ACC112 (cell line): ENCODE results near the gene GTPBP10.
"Not testable (repeated sequence)": the region's sequence is repeated elsewhere in the genome, so short reads cannot be mapped to it uniquely, and the experiment has no call there.

Source experiments
- H2AFZ ChIP-seq: fragments of 200-600 bp; sonication (generic); one replicate; pipeline ENCODE4 v1.6.0; 2017; ENCODE audit warnings: antibody characterized with exemption, low read length; ENCODE audit not compliant: unreplicated experiment
- H3K27ac ChIP-seq: fragments of 200-600 bp; sonication (generic); 2 replicates; pipeline ENCODE4 v1.5.1; 2014; ENCODE audit warnings: low read depth, mild to moderate bottlenecking, antibody characterized with exemption, low read length, moderate library complexity
- H3K27me3 ChIP-seq: fragments of 200-600 bp; sonication (generic); 2 replicates; pipeline ENCODE4 v1.6.1; 2014; ENCODE audit warnings: mild to moderate bottlenecking, antibody characterized with exemption, low read length, moderate library complexity, mixed read lengths; ENCODE audit not compliant: insufficient read depth
- H3K36me3 ChIP-seq: fragments of 200-600 bp; sonication (generic); 2 replicates; pipeline ENCODE4 v1.6.1; 2016; ENCODE audit warnings: mild to moderate bottlenecking, antibody characterized with exemption, low read length, moderate library complexity, mixed read lengths; ENCODE audit not compliant: insufficient read depth
- H3K4me1 ChIP-seq: fragments of 200-600 bp; sonication (generic); one replicate; pipeline ENCODE4 v1.6.1; 2016; ENCODE audit warnings: low read length, mixed read lengths; ENCODE audit not compliant: insufficient read depth, unreplicated experiment, control insufficient read depth
- H3K4me3 ChIP-seq: fragments of 200-600 bp; sonication (generic); 2 replicates; pipeline ENCODE4 v1.5.1; 2014; ENCODE audit warnings: mild to moderate bottlenecking, low read depth, low read length
- H3K79me2 ChIP-seq: fragments of 200-600 bp; sonication (generic); one replicate; pipeline ENCODE4 v1.6.0; 2016; ENCODE audit warnings: low read length; ENCODE audit not compliant: control insufficient read depth, unreplicated experiment, insufficient read depth

GTPBP10 gene

DNA sequence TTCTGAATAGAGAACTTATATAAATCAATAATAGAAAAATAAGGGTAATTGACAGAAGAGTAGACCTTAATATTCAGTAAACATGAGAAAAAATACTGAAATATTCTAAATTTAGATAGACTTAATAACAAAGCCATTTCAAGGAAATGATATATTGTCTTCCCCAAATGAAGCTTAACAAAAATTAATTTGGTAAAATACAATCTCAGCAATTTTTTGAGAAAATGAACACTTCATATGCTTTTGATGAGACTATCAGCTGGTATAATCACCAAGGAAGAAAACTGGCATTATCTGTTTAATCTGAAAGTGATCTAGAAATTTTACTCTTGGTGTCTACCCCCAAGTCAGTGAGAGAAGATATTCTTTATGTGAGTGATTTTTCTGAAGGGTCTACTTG, 23.7 kb upstream of the GTPBP10 start:
- no peaks in the 10 kb centered on the region for H3K36me3 ChIP-seq
- no peaks in the 10 kb centered on the region for H3K79me2 ChIP-seq
- H3K27me3 ChIP-seq = peaks cover 3% of the 10 kb centered on the region

DNA sequence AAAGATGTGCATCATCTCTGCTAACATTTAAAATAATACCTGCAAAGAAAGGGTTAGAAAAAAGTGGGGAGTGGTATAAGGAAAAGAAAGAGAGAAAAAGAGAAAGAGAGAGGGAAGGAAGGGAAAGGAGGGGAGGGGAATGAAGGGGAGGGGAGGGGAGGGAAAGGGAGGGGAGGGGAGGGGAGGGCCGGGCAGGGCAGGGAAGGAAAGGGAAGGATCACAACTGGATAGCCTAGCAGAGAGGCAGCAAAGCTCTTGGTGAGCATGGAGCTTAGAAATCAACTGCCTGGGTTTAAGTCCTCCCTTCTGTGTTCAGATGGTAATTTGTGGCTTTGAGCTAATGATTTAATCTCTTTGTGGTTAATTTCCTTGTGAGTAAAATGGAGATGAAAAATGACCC, 20.0 kb upstream of the GTPBP10 start:
- no peak overlapping the region for H3K27ac ChIP-seq
- H3K4me3 ChIP-seq = no peak overlapping the region
- H3K36me3 ChIP-seq = no peaks in the 10 kb centered on the region
- H3K79me2 ChIP-seq = no peaks in the 10 kb centered on the region
- no peak overlapping the region for H2AFZ ChIP-seq
- no peaks in the 10 kb centered on the region for H3K4me1 ChIP-seq
- 0 out of 2 replicates have a peak, but pooled peaks cover 3% of the 10 kb centered on the region for H3K27me3 ChIP-seq

More for the DNA sequence above, 23.7 kb upstream of the GTPBP10 start:
- H2AFZ ChIP-seq = no peak overlapping the region
- H3K4me3 ChIP-seq = no peak overlapping the region
- no peak overlapping the region for H3K27ac ChIP-seq
- no peaks in the 10 kb centered on the region for H3K4me1 ChIP-seq

DNA sequence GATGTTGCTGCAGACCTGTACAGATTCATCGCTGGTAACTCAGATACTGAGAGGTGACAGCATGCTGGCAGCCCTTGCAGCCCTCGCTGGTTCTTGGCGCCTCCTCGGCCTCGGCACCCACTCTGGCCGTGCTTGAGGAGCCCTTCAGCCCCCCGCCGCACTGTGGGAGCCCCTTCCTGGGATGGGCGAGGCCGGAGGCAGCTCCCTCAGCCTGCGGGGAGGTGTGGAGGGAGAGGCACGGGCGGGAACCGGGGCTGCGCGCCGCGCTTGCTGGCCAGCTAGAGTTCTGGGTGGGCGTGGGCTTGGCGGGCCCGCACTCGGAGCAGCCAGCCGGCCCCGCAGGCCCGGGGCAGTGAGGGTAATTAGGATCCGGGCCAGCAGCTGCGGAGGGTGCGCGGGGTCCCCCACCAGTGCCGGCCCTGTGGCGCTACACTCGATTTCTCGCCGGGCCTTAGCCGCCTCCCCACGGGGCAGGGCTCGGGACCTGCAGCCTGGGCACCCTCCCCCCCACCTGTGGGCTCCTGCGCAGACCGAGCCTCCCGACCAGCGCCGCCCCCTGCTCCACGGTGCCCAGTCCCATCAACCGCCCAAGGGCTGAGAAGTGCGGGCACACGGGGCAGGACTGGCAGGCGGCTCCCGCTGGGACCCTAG, 12.2 kb upstream of the GTPBP10 start:
- Histone ChIP-seq H3K27me3 (no peaks in the 10 kb centered on the region), H3K79me2 (no peaks in the 10 kb centered on the region), H3K4me1 (no peaks in the 10 kb centered on the region), H3K27ac (no peak overlapping the region), H3K4me3 (no peak overlapping the region), H2AFZ (no peak overlapping the region), H3K36me3 (no peaks in the 10 kb centered on the region)

DNA sequence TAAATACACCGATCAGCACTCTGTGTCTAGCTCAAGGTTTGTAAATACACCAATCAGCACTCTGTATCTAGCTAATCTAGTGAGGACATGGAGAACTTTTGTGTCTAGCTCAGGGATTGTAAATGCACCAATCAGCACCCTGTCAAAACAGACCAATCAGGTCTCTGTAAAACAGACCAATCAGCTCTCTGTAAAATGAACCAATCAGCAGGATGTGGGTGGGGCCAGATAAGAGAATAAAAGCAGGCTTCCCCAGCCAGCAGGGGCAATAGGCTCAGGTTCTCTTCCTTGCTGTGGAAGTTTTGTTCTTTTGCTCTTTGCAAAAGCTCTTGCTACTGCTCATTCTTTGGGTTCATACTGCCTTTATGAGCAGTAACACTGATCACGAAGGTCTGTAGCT, 11.6 kb upstream of the GTPBP10 start:
- H3K27me3 ChIP-seq, H3K27ac ChIP-seq, H3K36me3 ChIP-seq, H2AFZ ChIP-seq, H3K79me2 ChIP-seq, H3K4me1 ChIP-seq, H3K4me3 ChIP-seq: not testable (repeated sequence)

DNA sequence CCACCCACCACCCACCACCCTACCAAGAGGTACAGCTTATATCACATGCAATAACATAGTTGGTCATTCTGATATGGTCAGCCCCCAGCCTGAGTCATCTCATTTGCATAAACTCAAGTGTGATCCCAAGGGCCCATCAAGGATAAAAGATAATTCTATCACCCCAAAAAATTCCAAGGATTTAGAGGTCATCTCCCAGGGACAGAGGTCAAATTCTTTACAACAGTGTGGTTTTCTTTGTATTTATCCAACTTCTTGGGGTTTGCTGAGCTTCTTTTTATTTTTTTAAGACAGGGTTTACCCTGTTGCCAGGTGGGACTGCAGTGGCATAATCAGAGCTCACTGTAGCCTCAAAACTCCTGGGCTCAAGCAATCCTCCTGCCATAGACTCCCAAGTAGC, 9.4 kb upstream of the GTPBP10 start:
- no peaks in the 10 kb centered on the region for H3K4me1 ChIP-seq
- no peaks in the 10 kb centered on the region for H3K27me3 ChIP-seq
- no peaks in the 10 kb centered on the region for H3K79me2 ChIP-seq
- H2AFZ ChIP-seq = no peak overlapping the region
- H3K4me3 ChIP-seq = no peak overlapping the region
- H3K27ac ChIP-seq = no peak overlapping the region
- H3K36me3 ChIP-seq = no peaks in the 10 kb centered on the region

DNA sequence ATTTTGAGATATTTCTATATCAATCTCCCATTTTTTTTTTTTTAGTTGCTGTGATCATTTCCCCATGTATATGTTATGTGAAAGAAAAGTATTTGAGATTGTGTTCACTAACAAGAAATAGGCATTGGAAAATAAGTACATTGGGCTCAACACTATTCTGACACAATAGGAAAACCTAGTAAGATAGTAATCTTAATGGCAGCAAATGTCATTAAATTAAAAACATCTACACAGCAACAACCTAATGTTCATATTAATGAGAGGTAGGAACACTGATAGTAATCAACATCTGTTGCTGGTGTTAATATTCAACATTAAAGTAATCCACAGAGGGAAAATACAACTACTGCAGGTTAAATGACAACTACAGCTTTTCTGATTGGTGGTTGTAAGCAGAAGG, 1.5 kb upstream of the GTPBP10 start:
- Histone ChIP-seq H3K4me1 (peaks cover 13% of the 10 kb centered on the region), H3K79me2 (peaks cover 32% of the 10 kb centered on the region), H3K4me3 (no peak overlapping the region), H3K36me3 (peaks cover 9% of the 10 kb centered on the region; the same call in 1 of the 2 replicates), H3K27ac (no peak overlapping the region), H3K27me3 (no peaks in the 10 kb centered on the region), H2AFZ (peak overlapping the region; percentile 93)

- Histone ChIP-seq H3K27me3 (no peaks in the 10 kb centered on the region), H3K79me2 (peaks cover 39% of the 10 kb centered on the region), H3K4me3 (peak overlapping the region; percentile 96), H3K27ac (peak overlapping the region; percentile 26), H3K36me3 (peaks cover 9% of the 10 kb centered on the region; the same call in 1 of the 2 replicates), H3K4me1 (peaks cover 13% of the 10 kb centered on the region), H2AFZ (peak overlapping the region; percentile 93)
These were observed 751 bp upstream of the GTPBP10 start for GRCh38 chr7:90345595-90346335.

DNA sequence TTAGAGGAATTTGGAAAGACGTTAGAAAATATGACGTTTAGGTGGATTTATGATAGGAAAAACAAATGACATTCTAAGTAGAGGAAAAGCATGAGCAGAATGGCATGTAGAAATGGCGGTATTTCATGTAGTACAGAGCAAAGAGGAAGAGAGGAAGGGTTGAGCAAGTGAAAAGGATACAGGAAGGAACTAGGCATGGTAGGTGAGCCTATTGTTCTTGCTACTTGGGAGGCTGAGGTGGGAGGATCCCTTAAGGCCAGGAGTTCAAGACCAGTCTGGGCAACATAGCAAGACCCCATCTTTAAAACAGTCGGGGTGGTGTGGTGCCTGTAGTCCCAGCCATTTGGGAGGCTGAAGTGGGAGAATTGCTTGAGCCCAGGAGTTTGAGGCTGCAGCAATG, 1.2 kb downstream of the GTPBP10 start:
- Histone ChIP-seq H2AFZ (no peak overlapping the region), H3K27ac (no peak overlapping the region), H3K36me3 (peaks cover 13% of the 10 kb centered on the region), H3K79me2 (peaks cover 52% of the 10 kb centered on the region), H3K4me3 (peak overlapping the region; percentile 96), H3K27me3 (no peaks in the 10 kb centered on the region), H3K4me1 (peaks cover 13% of the 10 kb centered on the region)

DNA sequence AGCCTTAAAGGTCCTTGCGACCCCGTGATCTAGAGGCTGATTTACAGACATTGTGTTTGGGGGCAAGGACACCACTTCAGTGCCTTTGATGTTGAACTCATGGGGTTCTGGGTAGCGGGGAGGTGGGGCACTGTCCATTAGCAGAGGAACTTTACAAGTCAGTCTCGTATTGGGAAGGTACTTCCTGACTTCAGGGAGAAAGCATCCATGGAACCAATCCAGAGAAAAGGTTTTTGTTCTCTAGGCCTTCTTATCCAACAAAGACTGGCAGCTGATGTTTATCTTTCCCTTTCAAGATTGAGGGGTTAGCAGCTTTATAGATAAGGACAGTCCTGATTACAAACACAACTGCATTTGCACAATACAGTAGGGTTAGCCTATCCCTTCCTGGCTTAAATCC, 2.8 kb downstream of the GTPBP10 start:
- Histone ChIP-seq H3K36me3 (peaks cover 28% of the 10 kb centered on the region), H3K27ac (no peak overlapping the region), H3K79me2 (peaks cover 57% of the 10 kb centered on the region), H2AFZ (no peak overlapping the region), H3K27me3 (no peaks in the 10 kb centered on the region), H3K4me3 (no peak overlapping the region), H3K4me1 (peaks cover 13% of the 10 kb centered on the region)

- Histone ChIP-seq H3K4me1 (peaks cover 13% of the 10 kb centered on the region), H3K36me3 (peaks cover 35% of the 10 kb centered on the region), H3K79me2 (peaks cover 57% of the 10 kb centered on the region)
- not testable (repeated sequence) for H3K27me3 ChIP-seq, H2AFZ ChIP-seq, H3K4me3 ChIP-seq, H3K27ac ChIP-seq
These were observed 3.5 kb downstream of the GTPBP10 start for GRCh38 chr7:90350032-90350431.

- H3K36me3 ChIP-seq = peaks cover 55% of the 10 kb centered on the region
- H3K4me3 ChIP-seq = no peak overlapping the region
- H3K79me2 ChIP-seq = peaks cover 53% of the 10 kb centered on the region
- H3K4me1 ChIP-seq = peaks cover 8% of the 10 kb centered on the region
- H3K27ac ChIP-seq = no peak overlapping the region
- H2AFZ ChIP-seq = no peak overlapping the region
- no peaks in the 10 kb centered on the region for H3K27me3 ChIP-seq
These were observed 5.5 kb downstream of the GTPBP10 start for GRCh38 chr7:90351987-90352386.
